Progenitor cell of endocrine pancreas (in vitro differentiated cells): ENCODE data around the gene IFI27L1. TPM values are rescaled to one million over a fixed set of nuclear protein-coding genes. Genes with fewer than 3 reads are reported as not detected.

Source experiments
- DNase-seq: peaks from one replicate; pipeline ENCODE4 v3.0.0; 2021; ENCODE audit warnings: low spot score; ENCODE audit not compliant: unreplicated experiment
- H3K27ac Mint-ChIP-seq: 2 replicates; pipeline ENCODE4 v1.8.0; 2021; ENCODE audit warnings: mild to moderate bottlenecking, moderate library complexity, mixed read lengths
- H3K27me3 Mint-ChIP-seq: 2 replicates; pipeline ENCODE4 v1.8.0; 2021; ENCODE audit warnings: mixed read lengths
- H3K36me3 Mint-ChIP-seq: 2 replicates; pipeline ENCODE4 v1.8.0; 2022; ENCODE audit warnings: mixed read lengths; ENCODE audit not compliant: insufficient read depth
- H3K4me1 Mint-ChIP-seq: 2 replicates; pipeline ENCODE4 v1.8.0; 2021; ENCODE audit warnings: low read depth, mixed read lengths
- H3K4me3 Mint-ChIP-seq: 2 replicates; pipeline ENCODE4 v1.8.0; 2021; ENCODE audit warnings: low read depth, mild to moderate bottlenecking, moderate library complexity, mixed read lengths
- H3K9me3 Mint-ChIP-seq: 2 replicates; pipeline ENCODE4 v1.8.0; 2021; ENCODE audit warnings: low read depth, mixed read lengths
- total RNA-seq: library from RNA; stranded (reverse); gene quantifications from 2 replicates; pipeline ENCODE4 v1.2.1, GENCODE V29; 2021
- TF ChIP-seq, protein P1 (sequence below): fragments of 200-600 bp; sonication (generic); IDR thresholded peaks from one replicate; pipeline ENCODE4 v1.5.0; 2021; ENCODE audit warnings: antibody characterized with exemption, mild to moderate bottlenecking; ENCODE audit not compliant: unreplicated experiment

IFI27L1 gene
- total RNA-seq, 1 donor from 2014 or later = 28.9 TPM

- H3K27ac Mint-ChIP-seq = no peak overlapping the region
- no peaks in the 10 kb centered on the region for H3K4me1 Mint-ChIP-seq
- no peaks in the 10 kb centered on the region for H3K36me3 Mint-ChIP-seq
- no peaks in the 10 kb centered on the region for H3K9me3 Mint-ChIP-seq
- TF ChIP-seq, protein P1, sequence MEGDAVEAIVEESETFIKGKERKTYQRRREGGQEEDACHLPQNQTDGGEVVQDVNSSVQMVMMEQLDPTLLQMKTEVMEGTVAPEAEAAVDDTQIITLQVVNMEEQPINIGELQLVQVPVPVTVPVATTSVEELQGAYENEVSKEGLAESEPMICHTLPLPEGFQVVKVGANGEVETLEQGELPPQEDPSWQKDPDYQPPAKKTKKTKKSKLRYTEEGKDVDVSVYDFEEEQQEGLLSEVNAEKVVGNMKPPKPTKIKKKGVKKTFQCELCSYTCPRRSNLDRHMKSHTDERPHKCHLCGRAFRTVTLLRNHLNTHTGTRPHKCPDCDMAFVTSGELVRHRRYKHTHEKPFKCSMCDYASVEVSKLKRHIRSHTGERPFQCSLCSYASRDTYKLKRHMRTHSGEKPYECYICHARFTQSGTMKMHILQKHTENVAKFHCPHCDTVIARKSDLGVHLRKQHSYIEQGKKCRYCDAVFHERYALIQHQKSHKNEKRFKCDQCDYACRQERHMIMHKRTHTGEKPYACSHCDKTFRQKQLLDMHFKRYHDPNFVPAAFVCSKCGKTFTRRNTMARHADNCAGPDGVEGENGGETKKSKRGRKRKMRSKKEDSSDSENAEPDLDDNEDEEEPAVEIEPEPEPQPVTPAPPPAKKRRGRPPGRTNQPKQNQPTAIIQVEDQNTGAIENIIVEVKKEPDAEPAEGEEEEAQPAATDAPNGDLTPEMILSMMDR = no peak
- no peak overlapping the region for H3K4me3 Mint-ChIP-seq
- DNase-seq = no peak
- H3K27me3 Mint-ChIP-seq = peaks cover 4% of the 10 kb centered on the region
Observed at GRCh38 chr14:94142836-94143235, 61.7 kb downstream of the IFI27L1 start.

DNA sequence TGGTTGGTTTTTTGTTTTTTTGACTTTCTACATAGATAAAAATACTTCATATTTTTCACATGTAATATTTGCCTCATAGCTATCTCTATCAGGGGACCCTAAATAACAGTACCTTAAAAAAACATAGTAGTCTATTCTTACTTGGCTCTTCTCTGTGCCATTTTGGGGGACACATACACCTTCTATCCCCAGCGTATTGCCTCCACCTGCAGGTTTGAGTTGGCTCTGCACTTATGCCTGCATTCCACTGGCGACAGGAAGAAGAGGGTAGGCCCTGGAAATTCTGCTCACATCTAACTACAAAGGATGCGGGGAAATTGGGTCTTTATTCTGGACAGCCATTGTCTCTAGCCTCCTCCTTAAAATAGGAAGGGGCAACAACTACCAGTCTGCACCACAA is 62.1 kb downstream of the IFI27L1 start:
- no peak for DNase-seq
- Mint-ChIP-seq H3K36me3 (no peaks in the 10 kb centered on the region), H3K4me1 (no peaks in the 10 kb centered on the region), H3K27me3 (peaks cover 4% of the 10 kb centered on the region), H3K4me3 (no peak overlapping the region), H3K9me3 (no peaks in the 10 kb centered on the region), H3K27ac (no peak overlapping the region)
- TF ChIP-seq, protein P1 = peak; percentile 53

GRCh38 chr14:94143711-94144110 is 62.6 kb downstream of the IFI27L1 start:
- no peaks in the 10 kb centered on the region for H3K36me3 Mint-ChIP-seq
- no peaks in the 10 kb centered on the region for H3K9me3 Mint-ChIP-seq
- no peak overlapping the region for H3K27ac Mint-ChIP-seq
- DNase-seq = no peak
- H3K27me3 Mint-ChIP-seq = peaks cover 4% of the 10 kb centered on the region
- no peak overlapping the region for H3K4me3 Mint-ChIP-seq
- H3K4me1 Mint-ChIP-seq = no peaks in the 10 kb centered on the region
- TF ChIP-seq, protein P1 = no peak

GRCh38 chr14:94144765-94145164 is 63.7 kb downstream of the IFI27L1 start:
- Mint-ChIP-seq H3K27me3 (peaks cover 1% of the 10 kb centered on the region), H3K27ac (no peak overlapping the region), H3K36me3 (no peaks in the 10 kb centered on the region), H3K4me1 (no peaks in the 10 kb centered on the region), H3K4me3 (no peak overlapping the region), H3K9me3 (no peaks in the 10 kb centered on the region)
- DNase-seq = no peak
- TF ChIP-seq, protein P1 = no peak

DNA sequence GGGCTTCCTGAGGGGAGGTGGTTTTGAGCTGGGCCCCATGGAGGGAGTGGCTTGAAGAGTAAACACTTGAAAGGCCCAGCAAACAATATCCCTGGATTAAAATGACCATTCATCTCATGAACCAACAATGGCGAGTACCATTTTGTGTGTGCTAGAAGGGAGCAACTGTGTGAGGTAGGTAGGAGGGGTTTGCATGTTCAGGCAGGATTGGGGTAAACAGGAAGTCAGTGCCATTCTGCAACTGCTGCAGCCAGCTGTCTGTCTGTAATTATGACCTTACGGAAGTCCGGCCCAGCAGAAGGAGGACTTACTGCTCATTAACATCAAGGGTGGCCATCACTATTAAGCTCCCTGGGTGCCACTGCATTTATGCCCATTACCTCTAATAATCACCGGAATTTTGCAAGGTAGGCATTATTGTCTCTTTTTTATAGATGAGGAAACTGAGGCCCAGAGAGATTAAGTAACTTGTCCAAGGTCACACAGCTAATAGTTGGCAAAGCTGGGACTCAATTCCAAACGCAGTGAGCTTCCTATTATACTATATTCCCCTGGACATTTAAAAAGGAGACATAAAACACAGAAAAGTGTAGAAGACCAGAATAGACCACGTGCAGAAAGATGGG is 64.9 kb downstream of the IFI27L1 start:
- no peak for DNase-seq
- no peak overlapping the region for H3K4me3 Mint-ChIP-seq
- peaks cover 6% of the 10 kb centered on the region for H3K27me3 Mint-ChIP-seq
- no peaks in the 10 kb centered on the region for H3K4me1 Mint-ChIP-seq
- H3K27ac Mint-ChIP-seq = no peak overlapping the region
- TF ChIP-seq, protein P1 = no peak
- no peaks in the 10 kb centered on the region for H3K9me3 Mint-ChIP-seq
- H3K36me3 Mint-ChIP-seq = no peaks in the 10 kb centered on the region

Other genes starting within 250 kb of the IFI27L1 start
- not detected in 2 replicates for gene FAM181A, start 154.0 kb upstream of the IFI27L1 start, total RNA-seq
- not detected in 2 replicates for gene ASB2, start 104.7 kb upstream of the IFI27L1 start, total RNA-seq
- not detected in 2 replicates for gene CCDC197, start 84.0 kb upstream of the IFI27L1 start, total RNA-seq
- 7.0 and 7.4 TPM in 2 replicates for gene OTUB2, start 55.0 kb upstream of the IFI27L1 start, total RNA-seq
- 139 and 141 TPM in 2 replicates for gene DDX24, start 108 bp upstream of the IFI27L1 start, total RNA-seq
- 5.8 and 7.5 TPM in 2 replicates for gene IFI27, start 29.4 kb downstream of the IFI27L1 start, total RNA-seq
- gene IFI27L2, start 48.3 kb downstream of the IFI27L1 start, total RNA-seq = 27.4 and 32.2 TPM in 2 replicates
- 12.8 and 13.5 TPM in 2 replicates for gene PPP4R4, start 93.0 kb downstream of the IFI27L1 start, total RNA-seq
- 2.6 and 3.2 TPM in 2 replicates for gene SERPINA10, start 212.0 kb downstream of the IFI27L1 start, total RNA-seq
- gene SERPINA6, start 242.0 kb downstream of the IFI27L1 start, total RNA-seq = 1.6 and 2.0 TPM in 2 replicates